ENCODE measurements around the gene TM4SF4. TPM values are rescaled to one million over a fixed set of nuclear protein-coding genes. Genes with fewer than 3 reads are reported as not detected.

TM4SF4 gene
- total and polyA plus RNA-seq, 2 of the 8 experiments (the other 6 are each of a cell fraction or from before 2014, with no cell fraction given), result not detected

DNA sequence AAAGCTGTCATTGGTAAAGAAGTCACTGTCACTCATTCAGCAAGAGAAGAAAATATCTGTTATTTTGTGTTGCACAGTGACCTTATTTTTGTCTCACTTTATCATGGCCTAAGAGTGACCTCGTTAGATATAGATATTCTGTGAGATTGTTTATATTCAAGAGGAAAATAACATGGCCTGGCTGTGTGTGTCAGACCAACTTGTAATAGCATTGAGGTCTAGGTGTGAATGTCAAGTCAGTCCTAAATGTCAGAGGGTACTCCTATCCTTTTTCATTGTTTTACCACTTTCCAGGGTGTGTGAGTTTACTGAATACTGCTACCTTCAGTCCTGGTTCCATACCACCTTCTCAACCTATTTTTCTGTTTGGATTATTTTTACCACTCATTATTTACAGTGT is 18.5 kb upstream of the TM4SF4 start:
- no peak overlapping the region for H3K18ac ChIP-seq (ENCODE audit: extremely low read depth, low read length)
- ChIA-PET POLR2A (ENCODE audit: partially characterized antibody) (interaction anchor here (1.3 kb wide), 1 partner anchor 9 kb away, joined by 5 read pairs; no protein-coding TSS in a partner anchor), CTCF (ENCODE audit: partially characterized antibody) (interaction anchor here (0.7 to 2.0 kb wide), 4 partner anchors 9 to 123 kb away, joined by 3 to 6 read pairs (median 4); no protein-coding TSS in a partner anchor)
- H3K9me3 ChIP-seq (ENCODE audit: insufficient read depth in 2 of 2, low read depth in 1 of 2, low read length in 1 of 2), result peaks cover 14 to 20% of the 10 kb centered on the region in 2 experiments
- DNase-seq (ENCODE audit: low read depth in 1 of 2, low spot score in 2 of 2) (no peak), FAIRE-seq (no peak)
- H3K27me3 ChIP-seq (replicated peaks in 1 of 4; ENCODE audit: control insufficient read depth in 3 of 4, extremely low read depth in 1 of 4, insufficient read depth in 3 of 4, low read length in 3 of 4), result no peaks in the 10 kb centered on the region
- no peak overlapping the region for H2BK15ac ChIP-seq (ENCODE audit: low read length)
- H3K27ac ChIP-seq (ENCODE audit: low read depth, low read length), result no peak overlapping the region
- H3K14ac ChIP-seq (ENCODE audit: insufficient read length), result no peak overlapping the region
- no peak overlapping the region for H2BK12ac ChIP-seq (ENCODE audit: low read depth, low read length)
- TF ChIP-seq TCF12 (IDR thresholded peaks at IDR 0.05; ENCODE audit: low read depth, low read length) (no peak), MAFK (IDR thresholded peaks at IDR 0.05; ENCODE audit: low read depth, low read length) (no peak), CEBPB (IDR thresholded peaks at IDR 0.05; ENCODE audit: low read depth, low read length) (no peak), CHD1 (IDR thresholded peaks at IDR 0.05; ENCODE audit: low read depth, low read length) (no peak), CTBP2 (IDR thresholded peaks at IDR 0.05; ENCODE audit: borderline replicate concordance, insufficient read depth, insufficient read length, low read length) (no peak), TAF1 (IDR thresholded peaks at IDR 0.05; ENCODE audit: low read depth, low read length) (no peak), SP4 (IDR thresholded peaks at IDR 0.05; ENCODE audit: low read length) (no peak), POLR2A (IDR thresholded peaks at IDR 0.05; ENCODE audit: control extremely low read depth in 1 of 2, low read depth in 2 of 2, low read length in 2 of 2) (no peak), SAP30 (IDR thresholded peaks at IDR 0.05; ENCODE audit: insufficient read depth, insufficient replicate concordance, low read length) (no peak)
- TF ChIP-seq, protein P1, sequence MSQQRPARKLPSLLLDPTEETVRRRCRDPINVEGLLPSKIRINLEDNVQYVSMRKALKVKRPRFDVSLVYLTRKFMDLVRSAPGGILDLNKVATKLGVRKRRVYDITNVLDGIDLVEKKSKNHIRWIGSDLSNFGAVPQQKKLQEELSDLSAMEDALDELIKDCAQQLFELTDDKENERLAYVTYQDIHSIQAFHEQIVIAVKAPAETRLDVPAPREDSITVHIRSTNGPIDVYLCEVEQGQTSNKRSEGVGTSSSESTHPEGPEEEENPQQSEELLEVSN (IDR thresholded peaks at IDR 0.05), result no peak
- no peak overlapping the region for H4K91ac ChIP-seq (replicated peaks; ENCODE audit: insufficient read length, low read length)
- no peaks in the 10 kb centered on the region for H3K4me1 ChIP-seq (replicated peaks in 1 of 4; ENCODE audit: control insufficient read depth in 3 of 4, insufficient read depth in 4 of 4, low read length in 3 of 4)
- H4K8ac ChIP-seq (ENCODE audit: extremely low read depth, insufficient read depth, low read length), result no peak overlapping the region
- H3K23ac ChIP-seq (ENCODE audit: insufficient read length), result no peak overlapping the region
- H3K56ac ChIP-seq (replicated peaks; ENCODE audit: insufficient read length, low read depth, low read length), result no peak overlapping the region
- H3K36me3 ChIP-seq (ENCODE audit: control insufficient read depth in 2 of 4, insufficient read depth in 4 of 4, low read length in 3 of 4), result no peaks in the 10 kb centered on the region
- H2AK5ac ChIP-seq (ENCODE audit: low read depth, low read length), result no peak overlapping the region
- no peak overlapping the region for H3K4me3 ChIP-seq (ENCODE audit: extremely low read depth in 1 of 4, insufficient read depth in 2 of 4, low read depth in 3 of 4, low read length in 4 of 4)
- H3K79me1 ChIP-seq (ENCODE audit: low read depth, low read length), result no peaks in the 10 kb centered on the region
- H4K5ac ChIP-seq (ENCODE audit: insufficient read length, low read depth, low read length), result no peak overlapping the region
- no peak overlapping the region for H2AFZ ChIP-seq (ENCODE audit: low read length)
- H2BK20ac ChIP-seq (ENCODE audit: low read length), result no peak overlapping the region
- H3K9ac ChIP-seq (replicated peaks in 1 of 4; ENCODE audit: extremely low read depth in 1 of 4, low read depth in 3 of 4, low read length in 3 of 4), result no peak overlapping the region
- H4K20me1 ChIP-seq (replicated peaks in 1 of 2; ENCODE audit: control insufficient read depth in 1 of 2, insufficient read depth in 2 of 2, low read length in 2 of 2), result no peaks in the 10 kb centered on the region
- H3K79me2 ChIP-seq (ENCODE audit: control insufficient read depth in 1 of 2, insufficient read depth in 2 of 2, low read length in 2 of 2), result no peaks in the 10 kb centered on the region
- 82% methylated on average over 1 of the region's 1 CpG; no CpG with 5 or more reads in 1 of the 2 experiments for WGBS, 2 experiments (ENCODE audit: extremely low coverage in 1 of 2, insufficient coverage in 1 of 2, insufficient read length in 1 of 2, insufficient replicate concordance in 2 of 2, low coverage in 1 of 2, low lambda C conversion rate in 2 of 2, missing lambda C conversion rate in 1 of 2)
- no peak overlapping the region for H2BK5ac ChIP-seq (ENCODE audit: low read depth, low read length)
- no peaks in the 10 kb centered on the region for H3K23me2 ChIP-seq (ENCODE audit: low read depth, low read length)
- H3K4me2 ChIP-seq (ENCODE audit: insufficient read depth in 1 of 2, low read depth in 2 of 2, low read length in 2 of 2), result no peak overlapping the region
- H3K4ac ChIP-seq (replicated peaks; ENCODE audit: insufficient read length, low read depth, low read length), result no peak overlapping the region
- no peak overlapping the region for H2BK120ac ChIP-seq (replicated peaks; ENCODE audit: low read depth, low read length)

Data from H1 (cell line).